ENCODE data around the gene ARRB1.
A peak's percentile ranks its signal among the peaks of the same experiment; 100 is the strongest.

The ARRB1 gene

DNA sequence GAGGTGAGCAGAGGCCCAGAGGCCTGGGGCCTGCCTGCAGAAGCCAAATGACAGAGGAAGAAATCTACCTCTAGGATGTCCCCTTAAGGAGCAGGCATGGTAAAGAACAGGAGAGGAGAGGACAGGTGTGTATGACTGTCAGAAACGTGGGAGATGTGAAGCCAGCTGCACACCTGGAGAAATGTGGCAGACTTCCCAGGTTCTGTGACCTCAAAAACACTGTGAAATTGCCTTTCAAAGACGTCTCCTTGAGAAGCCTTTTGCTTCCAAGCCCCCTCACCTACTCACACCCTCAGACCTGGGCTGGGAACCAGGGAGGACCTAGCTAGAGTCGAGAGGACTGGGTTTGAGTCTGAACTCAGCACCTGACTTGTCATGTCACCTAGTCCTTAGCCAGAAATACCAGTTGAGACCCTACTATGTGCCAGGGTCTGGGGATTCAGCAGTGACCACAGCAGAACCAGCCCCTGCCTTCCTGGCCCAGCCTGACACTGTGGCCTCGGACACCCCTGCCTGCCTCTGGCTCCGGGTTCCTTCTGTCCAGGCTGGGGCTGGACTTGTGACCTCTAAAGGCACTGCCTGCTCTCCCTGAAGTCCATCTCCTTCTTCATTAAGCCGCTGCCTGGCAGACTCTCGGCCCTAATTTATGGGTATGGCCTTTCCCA is 105.3 kb downstream of the ARRB1 start:
- TF ChIP-seq, protein P1, sequence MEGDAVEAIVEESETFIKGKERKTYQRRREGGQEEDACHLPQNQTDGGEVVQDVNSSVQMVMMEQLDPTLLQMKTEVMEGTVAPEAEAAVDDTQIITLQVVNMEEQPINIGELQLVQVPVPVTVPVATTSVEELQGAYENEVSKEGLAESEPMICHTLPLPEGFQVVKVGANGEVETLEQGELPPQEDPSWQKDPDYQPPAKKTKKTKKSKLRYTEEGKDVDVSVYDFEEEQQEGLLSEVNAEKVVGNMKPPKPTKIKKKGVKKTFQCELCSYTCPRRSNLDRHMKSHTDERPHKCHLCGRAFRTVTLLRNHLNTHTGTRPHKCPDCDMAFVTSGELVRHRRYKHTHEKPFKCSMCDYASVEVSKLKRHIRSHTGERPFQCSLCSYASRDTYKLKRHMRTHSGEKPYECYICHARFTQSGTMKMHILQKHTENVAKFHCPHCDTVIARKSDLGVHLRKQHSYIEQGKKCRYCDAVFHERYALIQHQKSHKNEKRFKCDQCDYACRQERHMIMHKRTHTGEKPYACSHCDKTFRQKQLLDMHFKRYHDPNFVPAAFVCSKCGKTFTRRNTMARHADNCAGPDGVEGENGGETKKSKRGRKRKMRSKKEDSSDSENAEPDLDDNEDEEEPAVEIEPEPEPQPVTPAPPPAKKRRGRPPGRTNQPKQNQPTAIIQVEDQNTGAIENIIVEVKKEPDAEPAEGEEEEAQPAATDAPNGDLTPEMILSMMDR (IDR thresholded peaks at IDR 0.05; ENCODE audit: low read depth, low read length): no peak
- no peak overlapping the region for H3K4me3 ChIP-seq (ENCODE audit: low read depth, low read length)

DNA sequence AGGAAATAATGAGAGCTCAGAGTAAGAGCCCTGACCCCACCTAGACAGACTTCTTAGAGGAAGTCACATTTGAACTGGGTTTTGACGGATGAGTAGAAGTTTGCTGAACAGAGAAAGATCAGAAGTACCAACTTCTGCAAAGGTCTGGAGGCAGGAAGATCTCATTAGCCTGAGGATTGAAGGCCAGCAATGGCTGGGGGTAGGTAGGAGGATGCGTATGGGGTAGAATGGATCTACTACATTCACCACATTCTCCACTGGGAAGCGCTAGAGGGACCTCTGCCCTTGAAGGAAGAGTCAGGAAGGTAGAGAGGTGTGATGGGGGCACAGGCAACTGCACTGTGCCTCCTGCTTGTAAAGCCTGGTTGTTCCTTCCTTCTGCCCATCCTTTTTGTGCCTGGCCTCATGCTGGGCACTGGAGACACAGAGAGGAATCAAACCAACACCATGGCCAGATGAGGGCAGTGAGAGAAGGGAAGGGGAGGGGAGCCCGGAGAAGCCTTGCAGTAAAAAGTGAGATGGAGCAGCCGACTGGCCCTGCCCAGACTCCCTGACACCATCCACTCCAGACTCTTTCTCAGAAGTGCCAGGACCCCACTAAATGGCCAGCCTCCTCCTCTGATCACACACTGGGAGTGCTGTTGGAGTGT is 106.0 kb downstream of the ARRB1 start:
- H3K27ac ChIP-seq: no peak overlapping the region
- DNase-seq: peak; percentile 10
- H3K9me3 ChIP-seq (ENCODE audit: severe bottlenecking): no peaks in the 10 kb centered on the region
- no peak overlapping the region for H3K4me3 ChIP-seq (ENCODE audit: low read depth, low read length)
- H3K36me3 ChIP-seq: no peaks in the 10 kb centered on the region
- TF ChIP-seq, protein P1 (IDR thresholded peaks at IDR 0.05; ENCODE audit: low read depth, low read length): peak; percentile 35
- H3K27me3 ChIP-seq (ENCODE audit: insufficient read depth, low read depth, severe bottlenecking): peaks cover 3% of the 10 kb centered on the region

More for the DNA sequence above, 105.3 kb downstream of the ARRB1 start:
- DNase-seq: peak; percentile 6
- H3K27me3 ChIP-seq (ENCODE audit: insufficient read depth, low read depth, severe bottlenecking): peaks cover 3% of the 10 kb centered on the region
- no peaks in the 10 kb centered on the region for H3K9me3 ChIP-seq (ENCODE audit: severe bottlenecking)
- H3K36me3 ChIP-seq: no peaks in the 10 kb centered on the region
- no peak overlapping the region for H3K27ac ChIP-seq

- TF ChIP-seq, protein P1 (IDR thresholded peaks at IDR 0.05; ENCODE audit: low read depth, low read length): no peak
Observed at GRCh38 chr11:75244052-75244814, 107.2 kb downstream of the ARRB1 start.

DNA sequence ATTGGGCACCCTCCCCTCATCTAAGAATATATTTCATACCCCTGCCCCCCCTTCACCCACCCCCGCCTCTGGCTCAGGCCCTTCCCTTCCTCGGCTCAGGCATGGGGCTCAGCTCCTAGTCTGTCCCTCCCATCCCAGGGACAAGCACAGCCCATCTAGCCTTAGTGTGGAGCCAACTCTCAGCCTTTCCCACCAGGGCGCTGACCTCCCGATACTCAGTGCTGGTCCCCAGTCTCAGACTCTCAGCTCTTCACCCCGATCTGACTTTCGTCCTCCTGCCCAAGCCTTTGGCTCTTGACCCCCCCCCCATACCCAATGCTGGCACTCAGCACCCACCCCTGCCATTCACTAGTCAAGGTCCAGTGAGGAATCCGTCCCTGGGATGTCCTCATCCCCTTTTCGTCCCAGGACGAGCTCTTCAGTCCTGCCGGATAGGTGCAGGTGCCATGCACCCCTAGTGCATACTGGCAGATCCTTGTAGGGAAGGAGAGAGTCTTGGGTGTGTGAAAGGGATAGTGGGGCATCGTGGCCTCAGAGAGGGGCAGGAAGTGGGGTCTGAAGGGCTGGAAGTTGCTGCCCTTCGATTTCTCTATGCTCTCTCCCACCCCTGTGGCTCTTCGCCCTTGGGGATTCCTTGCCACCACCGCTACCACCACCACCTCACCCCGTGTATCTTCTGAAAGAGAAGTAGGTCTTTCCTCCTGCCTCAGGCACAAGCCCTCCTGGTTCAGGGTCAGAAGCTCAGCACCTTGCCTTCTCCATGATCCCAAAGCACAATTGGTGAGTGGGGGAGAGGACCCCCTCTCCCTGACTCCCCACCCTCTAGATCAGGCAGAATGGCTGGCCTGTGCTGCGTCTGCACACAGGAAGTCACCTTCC is 108.5 kb downstream of the ARRB1 start:
- peaks cover 3% of the 10 kb centered on the region for H3K27me3 ChIP-seq (ENCODE audit: insufficient read depth, low read depth, severe bottlenecking)
- H3K9me3 ChIP-seq (ENCODE audit: severe bottlenecking): no peaks in the 10 kb centered on the region
- peak; percentile 15 for DNase-seq
- TF ChIP-seq, protein P1 (IDR thresholded peaks at IDR 0.05; ENCODE audit: low read depth, low read length): no peak
- H3K36me3 ChIP-seq: no peaks in the 10 kb centered on the region
- H3K27ac ChIP-seq: no peak overlapping the region
- H3K4me3 ChIP-seq (ENCODE audit: low read depth, low read length): no peak overlapping the region

More at GRCh38 chr11:75244052-75244814, 107.2 kb downstream of the ARRB1 start:
- no peak overlapping the region for H3K4me3 ChIP-seq (ENCODE audit: low read depth, low read length)
- no peaks in the 10 kb centered on the region for H3K9me3 ChIP-seq (ENCODE audit: severe bottlenecking)
- no peaks in the 10 kb centered on the region for H3K36me3 ChIP-seq
- peaks cover 3% of the 10 kb centered on the region for H3K27me3 ChIP-seq (ENCODE audit: insufficient read depth, low read depth, severe bottlenecking)
- peak; percentile 5 for DNase-seq
- H3K27ac ChIP-seq: no peak overlapping the region

DNA sequence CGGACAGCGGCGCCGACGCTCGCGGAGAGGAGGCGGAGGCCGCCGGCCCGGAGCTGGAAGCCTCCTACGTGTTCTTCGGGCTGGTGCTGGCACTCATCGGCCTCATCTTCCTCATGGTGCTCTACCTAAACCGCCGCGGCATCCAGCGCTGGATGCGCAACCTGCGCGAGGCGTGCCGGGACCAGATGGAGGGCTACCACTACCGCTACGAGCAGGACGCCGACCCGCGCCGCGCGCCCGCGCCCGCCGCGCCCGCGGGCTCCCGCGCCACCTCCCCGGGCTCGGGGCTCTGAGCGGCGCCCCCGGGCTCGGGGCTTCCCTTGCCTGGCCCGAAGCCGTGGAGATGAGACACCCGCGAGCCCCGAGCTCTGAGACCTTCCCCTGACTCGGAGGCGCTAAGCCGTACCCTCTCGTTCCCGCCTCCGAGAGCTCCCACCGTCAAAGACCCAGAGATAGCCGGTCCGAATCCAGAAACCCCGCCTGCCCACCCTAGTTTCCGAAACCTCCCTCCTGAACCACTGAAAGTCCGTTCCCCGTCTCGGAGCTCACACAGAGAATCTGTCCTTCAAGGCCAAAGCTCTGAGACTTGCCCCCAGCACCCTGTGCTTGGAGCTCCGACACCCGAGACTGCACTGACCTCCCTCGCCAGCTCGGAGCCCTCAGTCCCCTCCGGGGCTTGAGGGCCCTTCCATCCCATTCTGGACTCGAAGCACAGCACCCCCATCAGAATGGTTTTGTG is 109.4 kb downstream of the ARRB1 start:
- Histone ChIP-seq H3K27me3 (ENCODE audit: insufficient read depth, low read depth, severe bottlenecking) (peaks cover 3% of the 10 kb centered on the region), H3K4me3 (ENCODE audit: low read depth, low read length) (peak overlapping the region; percentile 53), H3K36me3 (no peaks in the 10 kb centered on the region), H3K27ac (peak overlapping the region; percentile 43; the same call in 1 of the 2 replicates), H3K9me3 (ENCODE audit: severe bottlenecking) (no peaks in the 10 kb centered on the region)
- TF ChIP-seq, protein P1 (IDR thresholded peaks at IDR 0.05; ENCODE audit: low read depth, low read length): no peak
- DNase-seq: no peak

Data from WERI-Rb-1 (cell line).